CD4-positive, alpha-beta memory T cell (primary cell): ENCODE results near the gene MAF. TPM values are rescaled to one million over a fixed set of nuclear protein-coding genes. Genes with fewer than 3 reads are reported as not detected.

Source experiments
- CTCF ChIA-PET: fragments of 350-600 bp; sonication (Branson Sonifier 250); formaldehyde crosslinking; loops from one replicate; lab custom pipeline; 2021; ENCODE audit warnings: inconsistent platforms; ENCODE audit not compliant: partially characterized antibody; lab: Charles Lee
- POLR2A ChIA-PET: fragments of 350-600 bp; sonication (Branson Sonifier 250); formaldehyde crosslinking; loops from one replicate; lab custom pipeline; 2021; ENCODE audit not compliant: partially characterized antibody; lab: Charles Lee
- DNase-seq, 5 donors: peaks; one replicate each; pipeline versions ENCODE4 v3.0.0 to v3.0.0-alpha.2; 2020 to 2022; ENCODE audit warnings: mixed read lengths in 1 of 5
- H3K27ac ChIP-seq: one replicate; pipeline ENCODE4 v1.7.0; 2013; ENCODE audit warnings: low read depth, low read length
- H3K27me3 ChIP-seq: 2 replicates; pipeline ENCODE4 v1.7.0; 2013; ENCODE audit warnings: mild to moderate bottlenecking, low read length, moderate library complexity; ENCODE audit not compliant: insufficient read depth
- H3K36me3 ChIP-seq: 2 replicates; pipeline ENCODE4 v1.7.0; 2013; ENCODE audit warnings: mild to moderate bottlenecking, low read length, moderate library complexity; ENCODE audit not compliant: insufficient read depth
- H3K4me1 ChIP-seq: 2 replicates; pipeline ENCODE4 v1.7.0; 2013; ENCODE audit warnings: mild to moderate bottlenecking, low read length, moderate library complexity; ENCODE audit not compliant: insufficient read depth
- H3K4me3 ChIP-seq, 2 donors: one replicate each; pipeline ENCODE4 v1.7.0; 2013; ENCODE audit warnings: low read length in 2 of 2, mild to moderate bottlenecking in 1 of 2
- H3K9me3 ChIP-seq, 2 donors: one replicate each; pipeline ENCODE4 v1.7.0; 2013; ENCODE audit warnings: low read length in 2 of 2, control low read depth in 1 of 2; ENCODE audit not compliant: control insufficient read depth in 1 of 2
- H3K27ac Mint-ChIP-seq, 7 donors: one replicate each; pipeline ENCODE4 v1.8.0; 2020 to 2021; ENCODE audit warnings: mixed read lengths in 7 of 7, mild to moderate bottlenecking in 6 of 7, inconsistent platforms in 3 of 7, moderate library complexity in 3 of 7
- H3K27me3 Mint-ChIP-seq, 2 donors: one replicate each; pipeline ENCODE4 v1.8.0; 2020 to 2021; ENCODE audit warnings: mixed read lengths in 2 of 2
- H3K36me3 Mint-ChIP-seq, 2 donors: one replicate each; pipeline ENCODE4 v1.8.0; 2020 to 2021; ENCODE audit warnings: mixed read lengths in 2 of 2, inconsistent platforms in 1 of 2, mild to moderate bottlenecking in 1 of 2
- H3K4me1 Mint-ChIP-seq, 4 donors: one replicate each; pipeline ENCODE4 v1.8.0; 2020 to 2021; ENCODE audit warnings: mixed read lengths in 4 of 4, mild to moderate bottlenecking in 1 of 4
- H3K4me3 Mint-ChIP-seq, 8 donors: one replicate each; pipeline ENCODE4 v1.8.0; 2020 to 2021; ENCODE audit warnings: mixed read lengths in 8 of 8, mild to moderate bottlenecking in 7 of 8, moderate library complexity in 6 of 8, inconsistent platforms in 3 of 8
- H3K9me3 Mint-ChIP-seq, 8 donors: one replicate each; pipeline ENCODE4 v1.8.0; 2020 to 2021; ENCODE audit warnings: mixed read lengths in 8 of 8, mild to moderate bottlenecking in 5 of 8, inconsistent platforms in 3 of 8, moderate library complexity in 1 of 8
- intact Hi-C: fragments of 100-400 bp; cut with micrococcal nuclease; formaldehyde crosslinking; loops from one replicate; pipeline ENCODE4 v1.15.1; 2023
- polyA plus RNA-seq, 2 donors: library from polyadenylated mRNA; unstranded; fragments of 300-500 nt; fragmentation: Illumina TruSeq; gene quantifications; one replicate each; pipeline ENCODE4 v1.2.3, GENCODE V29; 2021
- total RNA-seq, 2 experiments: library from RNA; stranded (reverse); gene quantifications; one replicate each; pipeline ENCODE4 v1.2.3, GENCODE V29; 2021

Gene MAF
- total and polyA plus RNA-seq, 4 experiments from 2014 or later = 1.1 to 79.4 (median 39.2) TPM

GRCh38 chr16:79640513-79641360, 40.2 kb upstream of the MAF start:
- H3K36me3 Mint-ChIP-seq = no peaks in the 10 kb centered on the region
- peak overlapping the region; percentile 34 to 85 (median 80) for H3K4me3 Mint-ChIP-seq
- peaks cover 25 to 44% (median 40%) of the 10 kb centered on the region in 4 donors for H3K4me1 Mint-ChIP-seq
- H3K9me3 Mint-ChIP-seq = peaks cover 0 to 5% (median 0%) of the 10 kb centered on the region in 8 donors
- H3K27ac Mint-ChIP-seq = peak overlapping the region; percentile 79 to 95 (median 91)
- no peaks in the 10 kb centered on the region for H3K27me3 Mint-ChIP-seq
- ChIA-PET POLR2A (interaction anchor here (0.6 to 2.9 kb wide), 7 partner anchors 11 to 362 kb away, joined by 3 to 37 read pairs (median 3); partner anchors contain the start of gene MAF), CTCF (interaction anchor here (1.4 to 1.9 kb wide), 3 partner anchors 33 to 42 kb away, joined by 5 to 8 read pairs (median 6); no protein-coding TSS in a partner anchor)
- no peaks in the 10 kb centered on the region for H3K36me3 ChIP-seq
- peak overlapping the region in 1 of 2 donors; percentile 13 for H3K4me3 ChIP-seq
- H3K9me3 ChIP-seq = no peaks in the 10 kb centered on the region
- H3K27ac ChIP-seq = peak overlapping the region; percentile 37
- no peaks in the 10 kb centered on the region for H3K27me3 ChIP-seq
- peak in 4 of 5 donors; percentile 20 to 59 (median 37) for DNase-seq
- intact Hi-C loops = no loop called here
- peaks cover 43% of the 10 kb centered on the region for H3K4me1 ChIP-seq

GRCh38 chr16:79639576-79640311, 39.2 kb upstream of the MAF start:
- intact Hi-C loops = no loop called here
- H3K36me3 Mint-ChIP-seq = no peaks in the 10 kb centered on the region
- Histone ChIP-seq H3K27ac (no peak overlapping the region), H3K4me1 (peaks cover 43% of the 10 kb centered on the region), H3K9me3 (no peaks in the 10 kb centered on the region), H3K27me3 (no peaks in the 10 kb centered on the region), H3K4me3 (peak overlapping the region in 1 of 2 donors; percentile 11), H3K36me3 (no peaks in the 10 kb centered on the region)
- peak overlapping the region; percentile 79 to 95 (median 91) for H3K27ac Mint-ChIP-seq
- CTCF ChIA-PET = interaction anchor here (0.8 to 1.9 kb wide), 4 partner anchors 16 to 41 kb away, joined by 3 to 8 read pairs (median 4); no protein-coding TSS in a partner anchor
- peaks cover 25 to 44% (median 40%) of the 10 kb centered on the region in 4 donors for H3K4me1 Mint-ChIP-seq
- POLR2A ChIA-PET = interaction anchor here (0.9 to 2.9 kb wide), 7 partner anchors 10 to 361 kb away, joined by 3 to 37 read pairs (median 3); partner anchors contain the start of gene MAF
- DNase-seq = peak in 3 of 5 donors; percentile 6 to 48 (median 30)
- H3K4me3 Mint-ChIP-seq = peak overlapping the region; percentile 34 to 85 (median 80)
- H3K27me3 Mint-ChIP-seq = no peaks in the 10 kb centered on the region
- H3K9me3 Mint-ChIP-seq = peaks cover 0 to 5% (median 0%) of the 10 kb centered on the region in 8 donors

- DNase-seq = no peak
- Mint-ChIP-seq H3K4me3 (peak overlapping the region in 3 of 8 donors; percentile 52 to 61 (median 57)), H3K36me3 (no peaks in the 10 kb centered on the region), H3K9me3 (peaks cover 0 to 5% (median 0%) of the 10 kb centered on the region in 8 donors), H3K4me1 (peaks cover 25 to 44% (median 40%) of the 10 kb centered on the region in 4 donors), H3K27ac (peak overlapping the region in 5 of 7 donors; percentile 5 to 91 (median 66)), H3K27me3 (no peaks in the 10 kb centered on the region)
- ChIA-PET POLR2A (no interaction called here), CTCF (no interaction called here)
- Histone ChIP-seq H3K9me3 (no peaks in the 10 kb centered on the region), H3K27ac (no peak overlapping the region), H3K27me3 (no peaks in the 10 kb centered on the region), H3K36me3 (no peaks in the 10 kb centered on the region), H3K4me1 (peaks cover 43% of the 10 kb centered on the region), H3K4me3 (no peak overlapping the region)
- intact Hi-C loops = no loop called here
Measured at GRCh38 chr16:79638386-79638785, 37.8 kb upstream of the MAF start.

GRCh38 chr16:79635488-79635887, 35.0 kb upstream of the MAF start:
- intact Hi-C loops = no loop called here
- peaks cover 29% of the 10 kb centered on the region for H3K4me1 ChIP-seq
- ChIA-PET POLR2A (interaction anchor here (1.1 to 1.6 kb wide), 2 partner anchors 35 to 134 kb away, joined by 3 to 4 read pairs; partner anchors contain the start of gene MAF), CTCF (no interaction called here)
- Mint-ChIP-seq H3K9me3 (peaks cover 0 to 5% (median 0%) of the 10 kb centered on the region in 8 donors), H3K4me3 (no peak overlapping the region), H3K27me3 (no peaks in the 10 kb centered on the region), H3K4me1 (peaks cover 18 to 36% (median 25%) of the 10 kb centered on the region in 4 donors), H3K27ac (no peak overlapping the region), H3K36me3 (no peaks in the 10 kb centered on the region)
- H3K9me3 ChIP-seq = no peaks in the 10 kb centered on the region
- no peak overlapping the region for H3K4me3 ChIP-seq
- DNase-seq = no peak
- H3K27ac ChIP-seq = no peak overlapping the region
- H3K27me3 ChIP-seq = no peaks in the 10 kb centered on the region
- no peaks in the 10 kb centered on the region for H3K36me3 ChIP-seq

- peak overlapping the region in 1 of 7 donors; percentile 7 for H3K27ac Mint-ChIP-seq
- H3K4me3 Mint-ChIP-seq = no peak overlapping the region
- intact Hi-C loops = no loop called here
- no peaks in the 10 kb centered on the region for H3K27me3 Mint-ChIP-seq
- Histone ChIP-seq H3K4me1 (peaks cover 17% of the 10 kb centered on the region), H3K27me3 (no peaks in the 10 kb centered on the region), H3K27ac (no peak overlapping the region), H3K4me3 (no peak overlapping the region), H3K36me3 (no peaks in the 10 kb centered on the region), H3K9me3 (no peaks in the 10 kb centered on the region)
- CTCF ChIA-PET = no interaction called here
- H3K36me3 Mint-ChIP-seq = no peaks in the 10 kb centered on the region
- POLR2A ChIA-PET = interaction anchor here (1.1 kb wide), 1 partner anchor 136 kb away, joined by 3 read pairs; no protein-coding TSS in a partner anchor
- no peak for DNase-seq
- peaks cover 0 to 3% (median 0%) of the 10 kb centered on the region in 8 donors for H3K9me3 Mint-ChIP-seq
- peaks cover 12 to 28% (median 16%) of the 10 kb centered on the region in 4 donors for H3K4me1 Mint-ChIP-seq
Measured at GRCh38 chr16:79634298-79634697, 33.8 kb upstream of the MAF start.

- intact Hi-C loops = no loop called here
- POLR2A ChIA-PET = interaction anchor here (1.3 kb wide), 1 partner anchor 32 kb away, joined by 5 read pairs; the partner anchor contains the start of gene MAF
- no peaks in the 10 kb centered on the region for H3K9me3 ChIP-seq
Measured at GRCh38 chr16:79632289-79632688, 31.8 kb upstream of the MAF start.

More at GRCh38 chr16:79632289-79632688, 31.8 kb upstream of the MAF start:
- peaks cover 15 to 38% (median 19%) of the 10 kb centered on the region in 4 donors for H3K4me1 Mint-ChIP-seq
- H3K27ac Mint-ChIP-seq = peak overlapping the region in 1 of 7 donors; percentile 76
- H3K4me3 ChIP-seq = no peak overlapping the region
- CTCF ChIA-PET = interaction anchor here (1.2 to 1.5 kb wide), 2 partner anchors 9 to 31 kb away, joined by 3 read pairs; partner anchors contain the start of gene MAF
- DNase-seq = no peak
- H3K36me3 Mint-ChIP-seq = no peaks in the 10 kb centered on the region
- H3K4me1 ChIP-seq = peaks cover 26% of the 10 kb centered on the region
- no peaks in the 10 kb centered on the region for H3K36me3 ChIP-seq
- H3K4me3 Mint-ChIP-seq = peak overlapping the region in 1 of 8 donors; percentile 27
- H3K27ac ChIP-seq = no peak overlapping the region
- no peaks in the 10 kb centered on the region for H3K9me3 Mint-ChIP-seq
- no peaks in the 10 kb centered on the region for H3K27me3 ChIP-seq
- H3K27me3 Mint-ChIP-seq = no peaks in the 10 kb centered on the region
